Epidermal melanocyte (primary cell): ENCODE data around the gene ADCY6.

ENCODE experiments used
- DNase-seq: peaks from one replicate; pipeline ENCODE4 v3.0.0; 2011; ENCODE audit warnings: low spot score; ENCODE audit not compliant: insufficient read length

Gene ADCY6

GRCh38 chr12:48788854-48789775 lies at the start of gene ADCY6:
Gene ADCY6, minus strand, starts transcription at chr12:48789089. Its CDS starts 5,655 bp downstream, at chr12:48783434.
- DNase-seq, result peak; percentile 87

DNA sequence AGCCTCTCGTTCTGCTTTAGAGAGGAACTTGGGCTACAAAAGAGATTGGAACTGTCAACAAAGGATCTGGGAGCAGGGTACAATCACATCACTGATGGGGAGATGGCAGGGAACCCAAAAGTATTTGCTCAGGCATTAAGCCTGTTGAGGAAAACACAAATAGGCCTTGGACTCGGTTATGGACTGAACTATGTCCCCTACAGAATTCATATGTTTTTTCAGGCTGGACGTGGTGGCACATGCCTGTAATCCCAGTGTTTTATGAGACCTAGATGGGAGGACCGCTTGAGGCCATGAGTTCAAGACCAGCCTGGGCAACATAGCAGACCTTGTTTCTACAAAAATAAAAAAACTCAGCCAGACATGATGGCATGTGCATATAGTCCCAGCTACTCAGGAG lies 49.2 kb upstream of the ADCY6 start:
- DNase-seq, result peak; percentile 11

- DNase-seq, result peak; percentile 6
These were observed 43.6 kb upstream of the ADCY6 start for GRCh38 chr12:48832321-48833060.

- peak; percentile 13 for DNase-seq
These were observed 42.4 kb upstream of the ADCY6 start for GRCh38 chr12:48831257-48831656.

DNA sequence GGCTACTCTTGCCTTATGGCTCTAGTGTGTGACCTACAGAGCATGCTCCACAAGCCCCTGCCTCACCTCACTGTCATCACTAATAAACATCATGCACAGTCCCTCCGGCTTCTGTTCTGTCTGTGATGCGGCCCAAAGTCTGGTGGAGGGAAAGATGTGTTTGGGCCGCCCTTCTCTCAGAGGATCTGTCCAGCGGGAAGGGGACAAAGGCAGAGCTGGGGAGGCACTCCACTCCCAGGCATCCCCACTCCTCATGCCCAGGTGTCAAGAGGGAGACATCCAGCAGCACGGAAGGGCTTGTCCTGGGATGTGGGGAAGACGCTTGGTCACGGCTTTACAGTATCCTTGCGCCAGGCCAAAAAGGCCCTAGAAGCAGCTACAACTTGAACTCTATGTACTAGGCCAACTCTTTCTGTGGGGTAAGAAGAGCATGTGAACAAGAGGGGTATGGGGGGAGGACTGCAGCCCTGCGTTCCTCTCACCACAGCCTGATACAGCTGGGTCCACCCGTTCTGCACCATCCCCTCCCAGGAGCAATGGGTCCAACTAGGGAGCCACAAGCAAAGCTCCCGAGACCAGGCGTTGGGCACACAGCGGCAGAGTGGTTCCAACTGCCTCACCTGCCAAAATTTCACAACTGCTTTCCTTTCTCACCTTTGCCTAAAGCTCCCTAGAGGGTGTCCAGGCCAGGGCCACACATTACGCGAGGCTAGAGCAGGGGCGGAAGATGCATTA lies 40.1 kb upstream of the ADCY6 start:
- DNase-seq, result no peak

DNA sequence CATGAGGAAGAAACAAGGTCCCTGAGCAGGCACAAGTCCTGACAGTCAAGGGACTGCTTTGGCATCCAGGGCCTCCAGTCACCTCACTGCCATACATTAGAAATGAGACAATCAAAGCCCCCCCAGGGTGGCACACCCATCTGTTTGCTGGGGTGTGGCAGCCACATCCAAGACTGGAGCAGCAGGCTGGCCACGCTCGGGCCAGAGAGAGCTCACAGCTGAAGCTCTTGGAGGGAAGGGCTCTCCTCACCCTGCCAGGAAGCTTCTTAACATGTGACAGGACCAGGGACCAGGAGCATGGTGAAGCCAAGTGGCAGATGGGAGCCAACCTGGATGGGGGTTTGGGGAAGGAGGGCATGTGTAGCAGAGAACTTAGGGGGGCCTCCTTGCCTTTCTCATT lies 39.4 kb upstream of the ADCY6 start:
- no peak for DNase-seq

- no peak for DNase-seq
These were observed 38.7 kb upstream of the ADCY6 start for GRCh38 chr12:48827513-48828096.

- DNase-seq, result no peak
These were observed 38.1 kb upstream of the ADCY6 start for GRCh38 chr12:48827026-48827425.

GRCh38 chr12:48826209-48826855 lies 37.4 kb upstream of the ADCY6 start:
- no peak for DNase-seq

DNA sequence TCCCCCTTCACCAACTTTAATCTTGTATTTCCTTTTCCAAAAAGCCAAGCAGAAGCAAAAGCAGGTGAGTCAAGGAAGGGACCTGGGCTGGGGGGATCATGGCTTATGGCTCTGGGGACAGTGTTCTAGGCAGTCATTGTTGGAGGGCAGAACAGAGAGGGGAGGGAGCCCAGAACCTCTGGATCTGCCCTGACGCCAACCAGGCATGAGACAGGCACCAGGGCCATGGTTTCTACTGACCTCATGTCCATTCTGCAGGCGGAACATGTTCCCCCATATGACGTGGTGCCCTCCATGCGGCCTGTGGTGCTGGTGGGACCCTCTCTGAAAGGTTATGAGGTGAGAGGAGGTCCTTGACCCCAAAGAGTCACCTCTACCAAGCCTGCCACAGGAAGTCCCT lies 36.0 kb upstream of the ADCY6 start:
- no peak for DNase-seq

GRCh38 chr12:48824112-48824511 lies 35.2 kb upstream of the ADCY6 start:
- no peak for DNase-seq

DNA sequence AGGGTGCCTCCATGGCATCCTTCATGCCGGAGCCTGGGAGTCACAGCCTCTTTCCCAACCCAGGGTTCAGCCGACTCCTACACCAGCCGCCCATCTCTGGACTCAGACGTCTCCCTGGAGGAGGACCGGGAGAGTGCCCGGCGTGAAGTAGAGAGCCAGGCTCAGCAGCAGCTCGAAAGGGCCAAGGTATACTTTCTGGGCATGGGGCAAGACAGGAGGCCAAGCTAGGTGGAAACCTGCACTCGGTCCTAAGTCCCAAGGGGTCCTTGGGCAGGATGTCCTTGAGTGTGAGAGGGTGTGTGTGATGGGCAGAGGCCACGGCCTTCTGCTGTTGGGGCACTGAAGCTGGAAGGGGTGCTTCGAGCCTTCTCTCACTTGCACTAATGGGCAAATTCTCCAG lies 34.4 kb upstream of the ADCY6 start:
- DNase-seq, result no peak

- no peak for DNase-seq
These were observed 33.8 kb upstream of the ADCY6 start for GRCh38 chr12:48822711-48823110.

GRCh38 chr12:48822139-48822538 lies 33.2 kb upstream of the ADCY6 start:
- DNase-seq, result no peak

GRCh38 chr12:48819986-48820725 lies 31.3 kb upstream of the ADCY6 start:
- no peak for DNase-seq

GRCh38 chr12:48818831-48819590 lies 30.1 kb upstream of the ADCY6 start:
- no peak for DNase-seq

DNA sequence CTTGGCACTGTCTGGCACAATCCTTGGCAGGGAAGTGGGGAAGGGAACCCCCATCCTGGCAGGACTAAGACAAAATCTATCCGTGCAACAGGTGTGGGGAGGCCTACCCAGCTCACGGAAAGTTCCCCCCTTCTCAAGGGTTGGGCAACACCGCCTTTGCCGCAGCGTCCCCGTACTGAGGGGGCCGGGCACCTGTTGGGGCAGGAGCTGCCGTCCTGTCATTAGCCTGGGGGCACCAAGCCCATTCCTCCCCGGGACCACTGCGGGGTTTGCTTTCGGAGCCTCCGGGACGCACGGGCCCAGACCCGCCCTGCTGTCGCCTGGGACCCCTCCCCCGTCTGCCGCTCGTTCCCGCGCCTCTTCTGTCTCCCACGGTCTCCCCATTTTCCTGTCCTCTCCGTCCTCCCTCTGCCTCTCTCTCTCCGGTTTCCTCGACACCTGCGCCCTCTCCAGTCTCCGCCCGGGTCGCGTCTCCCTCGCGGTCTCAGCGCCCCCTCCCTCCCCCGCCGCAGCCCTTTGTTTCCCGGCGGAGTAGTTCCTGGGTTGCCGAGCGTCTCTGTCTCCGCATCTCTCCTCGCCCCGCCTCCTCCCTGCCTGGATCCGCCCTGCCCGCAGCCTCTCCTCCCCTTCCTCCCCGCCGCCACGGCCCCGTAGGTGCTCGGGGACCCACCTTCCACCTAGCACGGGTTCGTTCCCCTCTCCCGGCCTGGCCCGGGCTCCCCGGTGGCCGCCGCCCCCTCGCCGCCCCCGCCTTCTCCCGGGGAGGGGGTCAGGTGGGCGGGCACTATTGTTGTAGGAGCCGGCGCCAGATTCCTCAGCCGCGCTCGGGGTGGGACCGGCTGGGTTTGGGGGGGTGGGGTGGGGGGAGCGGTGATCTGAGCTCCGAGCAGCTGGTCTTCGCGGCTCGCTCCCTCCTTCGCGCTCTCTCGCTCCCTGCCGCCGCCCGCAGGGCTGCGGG lies 29.3 kb upstream of the ADCY6 start, which contains the start of gene CACNB3:
Gene CACNB3, plus strand, starts transcription at position 624 of the 958 bp plus-strand sequence. CDS start 434 bp downstream, outside the sequence.
- DNase-seq, result peak; percentile 54
